Trophoblast cell (in vitro differentiated cells and primary cell): Measurements from ENCODE around the gene RBM12.

Experiments used
- DNase-seq, 2 donors: peaks; one replicate each; pipeline ENCODE4 v3.0.0-alpha.2; 2016
- H2AFZ ChIP-seq: 2 replicates; pipeline ENCODE4 v1.6.1; 2013; ENCODE audit warnings: low read length, moderate library complexity, mild to moderate bottlenecking; ENCODE audit not compliant: insufficient read depth, poor library complexity
- H2AK5ac ChIP-seq: 2 replicates; pipeline ENCODE4 v1.6.1; 2013; ENCODE audit warnings: mild to moderate bottlenecking, low read length
- H2BK120ac ChIP-seq: 2 replicates; pipeline ENCODE4 v1.6.1; 2013; ENCODE audit warnings: low read length, mild to moderate bottlenecking, moderate library complexity; ENCODE audit not compliant: insufficient read depth, poor library complexity
- H2BK12ac ChIP-seq: 2 replicates; pipeline ENCODE4 v1.6.1; 2013; ENCODE audit warnings: mild to moderate bottlenecking, low read length, moderate library complexity
- H2BK5ac ChIP-seq: 2 replicates; pipeline ENCODE4 v1.6.1; 2013; ENCODE audit warnings: low read length, low read depth, moderate library complexity, mild to moderate bottlenecking; ENCODE audit not compliant: poor library complexity
- H3K14ac ChIP-seq: 2 replicates; pipeline ENCODE4 v1.6.1; 2013; ENCODE audit warnings: mild to moderate bottlenecking, low read length
- H3K18ac ChIP-seq: 2 replicates; pipeline ENCODE4 v1.6.1; 2013; ENCODE audit warnings: mild to moderate bottlenecking, low read length
- H3K23ac ChIP-seq: 2 replicates; pipeline ENCODE4 v1.6.1; 2013; ENCODE audit warnings: low read length
- H3K27ac ChIP-seq: 2 replicates; pipeline ENCODE4 v1.5.1; 2013; ENCODE audit warnings: low read depth, mild to moderate bottlenecking, inconsistent platforms, low read length, moderate library complexity
- H3K27me3 ChIP-seq: 2 replicates; pipeline ENCODE4 v1.6.1; 2013; ENCODE audit warnings: inconsistent platforms, mild to moderate bottlenecking, low read length, moderate library complexity; ENCODE audit not compliant: insufficient read depth
- H3K36me3 ChIP-seq, 2 experiments: 1 replicate in 1 of 2; 2 replicates in 1 of 2; pipeline ENCODE4 v1.6.1; 2013; ENCODE audit warnings: low read length in 2 of 2, mild to moderate bottlenecking in 2 of 2, moderate library complexity in 1 of 2; ENCODE audit not compliant: insufficient read depth in 2 of 2, control insufficient read depth in 1 of 2
- H3K4ac ChIP-seq: 2 replicates; pipeline ENCODE4 v1.6.1; 2013; ENCODE audit warnings: low read depth, mild to moderate bottlenecking, low read length, moderate library complexity
- H3K4me1 ChIP-seq, 2 experiments: 1 replicate in 1 of 2; 2 replicates in 1 of 2; pipeline ENCODE4 v1.6.1; 2013; ENCODE audit warnings: low read length in 2 of 2, mild to moderate bottlenecking in 2 of 2, moderate library complexity in 1 of 2; ENCODE audit not compliant: insufficient read depth in 2 of 2, control insufficient read depth in 1 of 2
- H3K4me2 ChIP-seq: 2 replicates; pipeline ENCODE4 v1.6.1; 2013; ENCODE audit warnings: inconsistent platforms, mild to moderate bottlenecking, low read length, moderate library complexity
- H3K4me3 ChIP-seq: 2 replicates; pipeline ENCODE4 v1.5.1; 2013; ENCODE audit warnings: mild to moderate bottlenecking, low read depth, low read length, inconsistent platforms
- H3K79me1 ChIP-seq: one replicate; pipeline ENCODE4 v1.6.1; 2013; ENCODE audit warnings: low read length
- H3K79me2 ChIP-seq: 2 replicates; pipeline ENCODE4 v1.6.1; 2013; ENCODE audit warnings: low read length, mild to moderate bottlenecking; ENCODE audit not compliant: control insufficient read depth, insufficient read depth, poor library complexity
- H3K9ac ChIP-seq: 2 replicates; pipeline ENCODE4 v1.6.1; 2013; ENCODE audit warnings: mild to moderate bottlenecking, low read length
- H3K9me3 ChIP-seq: 2 replicates; pipeline ENCODE4 v1.6.1; 2013; ENCODE audit warnings: low read depth, mild to moderate bottlenecking, control low read depth, inconsistent platforms, low read length; ENCODE audit not compliant: insufficient read depth
- H4K12ac ChIP-seq: 2 replicates; pipeline ENCODE4 v1.6.1; 2013; ENCODE audit warnings: low read depth, mild to moderate bottlenecking, low read length, moderate library complexity
- H4K8ac ChIP-seq: 2 replicates; pipeline ENCODE4 v1.6.1; 2013; ENCODE audit warnings: low read depth, mild to moderate bottlenecking, low read length, moderate library complexity
- H4K91ac ChIP-seq: one replicate; pipeline ENCODE4 v1.6.1; 2013; ENCODE audit warnings: low read depth, mild to moderate bottlenecking, low read length, moderate library complexity
- WGBS: extraction: QIAGEN DNeasy Blood & Tissue Kit; methylation state at CpG from one replicate; pipeline ENCODE4 v1.1.7; 2013; ENCODE audit warnings: missing lambda C conversion rate; ENCODE audit not compliant: insufficient read length, insufficient coverage; ENCODE audit errors: extremely low coverage; 5-methylcytosine and 5-hydroxymethylcytosine counted together

The RBM12 gene

DNA sequence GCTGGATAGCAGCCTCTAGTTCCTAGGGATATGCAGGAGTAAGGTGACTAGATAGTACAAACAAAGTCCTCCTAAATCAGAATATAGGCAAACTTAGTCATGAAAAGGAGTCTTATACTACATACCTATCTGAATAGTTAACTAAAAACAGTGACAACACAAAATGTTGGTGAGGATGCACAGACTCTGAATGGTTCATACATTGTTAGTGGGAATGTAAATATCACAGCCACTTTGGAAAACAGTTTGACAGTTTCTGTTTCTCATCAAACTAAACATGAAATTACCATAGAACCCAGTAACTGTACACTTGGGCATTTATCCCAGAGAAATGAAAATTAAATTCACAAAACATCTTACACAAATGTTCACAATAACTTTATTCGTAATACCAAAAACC, 17.3 kb upstream of the RBM12 start:
- Histone ChIP-seq H4K91ac (no peak overlapping the region), H2AFZ (no peak overlapping the region), H3K36me3 (peaks cover 2 to 7% of the 10 kb centered on the region in 2 experiments), H3K4ac (no peak overlapping the region), H3K4me3 (no peak overlapping the region), H3K79me2 (no peaks in the 10 kb centered on the region), H3K4me2 (no peak overlapping the region), H3K9ac (no peak overlapping the region), H3K4me1 (no peaks in the 10 kb centered on the region), H3K27ac (no peak overlapping the region), H2BK5ac (no peak overlapping the region), H3K18ac (no peak overlapping the region), H3K14ac (no peak overlapping the region), H4K8ac (no peak overlapping the region), H3K9me3 (no peaks in the 10 kb centered on the region), H3K79me1 (no peaks in the 10 kb centered on the region), H2BK12ac (no peak overlapping the region), H4K12ac (no peak overlapping the region), H2AK5ac (no peak overlapping the region), H3K27me3 (no peaks in the 10 kb centered on the region), H2BK120ac (no peak overlapping the region), H3K23ac (no peak overlapping the region)
- 100% methylated on average over 1 of the region's 1 CpG for WGBS
- DNase-seq = no peak

DNA sequence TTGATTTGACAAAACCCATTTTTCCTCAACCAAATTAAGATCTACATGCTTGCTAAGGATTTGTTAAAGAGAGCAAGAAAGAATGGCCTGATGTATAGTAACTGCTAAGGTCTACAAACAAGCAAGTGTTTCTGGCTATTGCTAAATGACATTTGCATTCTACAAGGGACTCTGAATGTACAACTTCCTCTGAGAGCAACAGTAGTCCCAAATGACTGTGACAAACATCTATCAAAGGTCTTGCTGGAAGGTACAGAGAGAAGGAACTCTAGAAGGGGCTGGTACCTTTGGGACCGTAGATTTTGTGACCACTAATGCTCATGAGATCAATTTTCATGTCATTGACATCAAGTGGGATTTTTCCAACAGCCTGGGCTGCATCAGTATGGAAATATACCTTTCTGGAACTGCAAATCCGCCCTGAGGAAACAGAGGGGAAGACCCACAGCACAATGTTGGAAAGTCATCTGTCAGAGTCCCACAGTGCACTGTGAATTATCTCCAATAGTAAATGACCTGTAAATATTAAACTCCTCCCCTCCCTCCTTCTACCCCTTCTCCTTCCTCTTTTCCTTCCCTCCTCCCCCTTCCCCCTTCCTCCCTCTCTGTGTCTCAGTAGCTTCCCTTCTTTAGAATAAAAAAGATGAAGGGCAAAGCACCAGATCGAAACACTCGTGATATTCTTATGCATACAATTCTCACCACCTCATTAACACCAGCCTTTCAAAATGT, 15.9 kb upstream of the RBM12 start:
- H3K4me1 ChIP-seq = no peaks in the 10 kb centered on the region
- no peak overlapping the region for H2BK5ac ChIP-seq
- no peak overlapping the region for H3K4me2 ChIP-seq
- no peaks in the 10 kb centered on the region for H3K27me3 ChIP-seq
- no peak overlapping the region for H3K9ac ChIP-seq
- H2AK5ac ChIP-seq = no peak overlapping the region
- no CpG with 5 or more reads among the region's 4 CpGs for WGBS
- no peak overlapping the region for H3K18ac ChIP-seq
- H3K14ac ChIP-seq = no peak overlapping the region
- no peak for DNase-seq
- H3K36me3 ChIP-seq = peaks cover 2 to 5% of the 10 kb centered on the region in 2 experiments
- H2BK12ac ChIP-seq = no peak overlapping the region
- no peaks in the 10 kb centered on the region for H3K79me2 ChIP-seq
- no peak overlapping the region for H3K4me3 ChIP-seq
- H4K12ac ChIP-seq = no peak overlapping the region
- no peak overlapping the region for H3K23ac ChIP-seq
- no peak overlapping the region for H2BK120ac ChIP-seq
- H4K8ac ChIP-seq = no peak overlapping the region
- no peak overlapping the region for H2AFZ ChIP-seq
- H3K27ac ChIP-seq = no peak overlapping the region
- H3K9me3 ChIP-seq = no peaks in the 10 kb centered on the region
- H3K79me1 ChIP-seq = no peaks in the 10 kb centered on the region
- H3K4ac ChIP-seq = no peak overlapping the region
- H4K91ac ChIP-seq = no peak overlapping the region

DNA sequence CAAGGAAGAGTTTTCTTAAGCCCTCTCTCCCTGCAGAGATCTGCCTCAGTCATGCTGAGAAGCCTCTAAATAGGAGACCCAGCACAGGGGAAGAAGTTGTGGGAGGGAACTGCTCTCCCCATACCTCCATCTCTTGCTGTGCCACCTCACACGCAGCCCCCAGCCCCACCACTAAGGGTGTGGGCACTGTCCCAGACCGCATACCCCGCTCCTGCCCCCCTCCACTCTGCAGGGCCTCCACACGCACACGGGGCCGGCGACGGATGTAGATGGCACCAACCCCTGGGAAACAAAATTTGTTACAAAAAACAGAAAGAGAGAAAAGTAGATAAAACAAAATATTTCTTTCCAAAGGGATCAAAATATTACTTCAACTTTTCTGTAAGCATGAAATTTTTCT, 10.2 kb upstream of the RBM12 start:
- Histone ChIP-seq H3K4ac (no peak overlapping the region), H3K79me2 (no peaks in the 10 kb centered on the region), H2BK12ac (no peak overlapping the region), H3K14ac (no peak overlapping the region), H4K91ac (no peak overlapping the region), H2BK5ac (no peak overlapping the region), H2AFZ (no peak overlapping the region), H3K4me3 (no peak overlapping the region), H2BK120ac (no peak overlapping the region), H2AK5ac (no peak overlapping the region), H3K4me2 (no peak overlapping the region), H3K36me3 (peaks cover 6 to 19% of the 10 kb centered on the region in 2 experiments), H3K18ac (no peak overlapping the region), H3K4me1 (no peaks in the 10 kb centered on the region), H3K79me1 (no peaks in the 10 kb centered on the region), H3K27me3 (no peaks in the 10 kb centered on the region), H3K9ac (no peak overlapping the region), H3K9me3 (no peaks in the 10 kb centered on the region), H4K12ac (no peak overlapping the region), H4K8ac (no peak overlapping the region), H3K27ac (no peak overlapping the region), H3K23ac (no peak overlapping the region)
- no CpG with 5 or more reads among the region's 8 CpGs for WGBS
- DNase-seq = no peak

DNA sequence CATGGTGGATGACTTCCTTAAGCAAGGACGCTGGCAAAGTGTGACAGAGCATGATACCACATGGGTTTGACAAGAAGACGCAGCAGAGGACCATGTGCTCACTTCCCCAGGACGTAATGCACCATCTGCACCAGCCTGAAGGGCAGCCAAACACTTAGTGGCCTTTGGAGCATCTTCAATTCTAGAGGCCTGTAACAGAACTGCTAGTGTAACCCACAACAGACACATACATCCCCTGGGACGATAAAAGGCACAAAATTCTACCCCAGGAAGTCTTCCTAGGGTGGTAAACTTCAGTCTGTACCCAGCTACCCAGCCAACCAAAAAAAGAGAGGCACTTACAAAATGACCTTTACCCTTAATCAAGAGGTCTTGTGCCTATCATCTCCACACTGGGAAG, 9.2 kb upstream of the RBM12 start:
- Histone ChIP-seq H3K4me2 (no peak overlapping the region), H3K79me1 (no peaks in the 10 kb centered on the region), H2BK120ac (no peak overlapping the region), H2BK5ac (no peak overlapping the region), H4K8ac (no peak overlapping the region), H3K14ac (no peak overlapping the region), H3K36me3 (peaks cover 14 to 27% of the 10 kb centered on the region in 2 experiments), H3K27ac (no peak overlapping the region), H3K23ac (no peak overlapping the region), H3K18ac (no peak overlapping the region), H2BK12ac (no peak overlapping the region), H4K91ac (no peak overlapping the region), H3K27me3 (no peaks in the 10 kb centered on the region), H3K79me2 (no peaks in the 10 kb centered on the region), H3K9ac (no peak overlapping the region), H4K12ac (no peak overlapping the region), H3K4ac (no peak overlapping the region), H3K9me3 (no peaks in the 10 kb centered on the region), H3K4me1 (no peaks in the 10 kb centered on the region), H3K4me3 (no peak overlapping the region), H2AK5ac (no peak overlapping the region), H2AFZ (no peak overlapping the region)
- DNase-seq = no peak
- no CpG with 5 or more reads among the region's 4 CpGs for WGBS
